Erythroblast (primary cell): ENCODE results near the gene CHST9.

Source experiments
- GATA1 ChIP-seq: IDR thresholded peaks from 2 replicates; pipeline ENCODE4 v1.6.1; 2011; ENCODE audit warnings: low read depth, mild to moderate bottlenecking, control low read depth, low read length, moderate library complexity
- POLR2A ChIP-seq: IDR thresholded peaks from 2 replicates; pipeline ENCODE4 v1.6.1; 2011; ENCODE audit warnings: mild to moderate bottlenecking, low read length

DNA sequence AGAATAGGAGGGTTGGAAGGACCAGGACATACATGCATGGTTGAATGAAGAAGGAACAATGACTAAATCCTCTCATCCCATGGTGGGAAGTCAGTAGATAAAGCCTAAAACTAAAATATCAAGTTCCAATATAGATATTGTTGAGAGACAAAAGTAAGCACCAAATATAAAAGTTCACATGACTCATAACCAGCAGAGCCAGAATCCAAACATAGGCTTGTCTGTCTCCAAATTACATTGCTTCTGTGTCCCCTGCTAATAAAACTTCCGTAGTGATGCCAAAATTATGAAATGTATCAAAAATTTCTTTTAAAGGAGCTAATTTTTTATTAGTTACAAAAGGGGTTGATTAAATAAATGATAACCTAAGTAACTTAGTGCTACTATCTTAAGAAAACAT, 19.7 kb downstream of the CHST9 start:
- TF ChIP-seq POLR2A: no peak
- TF ChIP-seq GATA1: no peak
